Panc1 (cell line): ENCODE results near the gene NNAT.

Source experiments
- CTCF ChIP-seq: fragments of 450-650 bp; IDR thresholded peaks from 2 replicates; pipeline ENCODE4 v1.5.1; 2017; ENCODE audit warnings: mild to moderate bottlenecking
- REST ChIP-seq, 2 experiments: IDR thresholded peaks; 2 replicates each; pipeline ENCODE4 v1.6.1; 2011 to 2012; ENCODE audit warnings: low read depth in 2 of 2, control low read depth in 1 of 2, low read length in 1 of 2, mild to moderate bottlenecking in 1 of 2, moderate library complexity in 1 of 2; ENCODE audit not compliant: insufficient read depth in 1 of 2
- TCF7L2 ChIP-seq: IDR thresholded peaks from 2 replicates; pipeline ENCODE4 v1.6.1; 2011; ENCODE audit warnings: mild to moderate bottlenecking, low read depth, low read length, inconsistent platforms

GRCh38 chr20:37503256-37503927 lies 17.7 kb upstream of the NNAT start:
- TF ChIP-seq CTCF (no peak), TCF7L2 (no peak), REST (IDR thresholded peaks at IDR 0.05; ENCODE audit: insufficient read depth in 1 of 2, low read depth in 2 of 2, low read length in 1 of 2) (no peak)
